MG63 (cell line): Measurements from ENCODE around the gene PRDM1. TPM values are rescaled to one million over a fixed set of nuclear protein-coding genes. Genes with fewer than 3 reads are reported as not detected.

ENCODE experiments used
- DNase-seq: peaks from one replicate; pipeline ENCODE4 v3.0.0-alpha.2; 2020
- H3K27me3 ChIP-seq: fragments of 250-450 bp; sonication (Bioruptor Pico); 2 replicates; pipeline ENCODE4 v1.5.1; 2020; ENCODE audit warnings: mild to moderate bottlenecking, moderate library complexity
- H3K36me3 ChIP-seq: fragments of 250-450 bp; sonication (Bioruptor Pico); 2 replicates; pipeline ENCODE4 v1.5.1; 2020; ENCODE audit warnings: mild to moderate bottlenecking, moderate library complexity
- H3K4me3 ChIP-seq: fragments of 250-450 bp; sonication (Bioruptor Pico); 2 replicates; pipeline ENCODE4 v1.5.1; 2020; ENCODE audit warnings: mild to moderate bottlenecking, moderate library complexity
- H3K9me3 ChIP-seq: fragments of 250-450 bp; sonication (Bioruptor Pico); 2 replicates; pipeline ENCODE4 v1.5.1; 2020; ENCODE audit warnings: mild to moderate bottlenecking, moderate library complexity
- total RNA-seq: library from RNA; depleted of rRNA; stranded (reverse); fragments of >200 nt; shearing (Covaris generic); gene quantifications from 2 replicates; pipeline ENCODE4 v1.2.3, GENCODE V29; 2014; ENCODE audit warnings: low replicate concordance; rRNA removed

The PRDM1 gene
- total RNA-seq, result not detected in 2 replicates

- DNase-seq, result peak; percentile 70
- no peaks in the 10 kb centered on the region for H3K9me3 ChIP-seq
- peak within 1 kb of the TSS; percentile 54 for H3K4me3 ChIP-seq
- H3K36me3 ChIP-seq, result no peaks in the 10 kb centered on the region
- no peaks in the 10 kb centered on the region for H3K27me3 ChIP-seq
Observed at GRCh38 chr6:106085984-106086813, at the start of gene PRDM1. Gene PRDM1, plus strand, starts transcription at chr6:106086336. Its CDS starts 218 bp downstream, at chr6:106086554.

GRCh38 chr6:106037060-106037459, 49.1 kb upstream of the PRDM1 start:
- H3K27me3 ChIP-seq, result no peaks in the 10 kb centered on the region
- H3K4me3 ChIP-seq, result no peak overlapping the region
- no peaks in the 10 kb centered on the region for H3K36me3 ChIP-seq
- no peak for DNase-seq
- peaks cover 15% of the 10 kb centered on the region for H3K9me3 ChIP-seq

DNA sequence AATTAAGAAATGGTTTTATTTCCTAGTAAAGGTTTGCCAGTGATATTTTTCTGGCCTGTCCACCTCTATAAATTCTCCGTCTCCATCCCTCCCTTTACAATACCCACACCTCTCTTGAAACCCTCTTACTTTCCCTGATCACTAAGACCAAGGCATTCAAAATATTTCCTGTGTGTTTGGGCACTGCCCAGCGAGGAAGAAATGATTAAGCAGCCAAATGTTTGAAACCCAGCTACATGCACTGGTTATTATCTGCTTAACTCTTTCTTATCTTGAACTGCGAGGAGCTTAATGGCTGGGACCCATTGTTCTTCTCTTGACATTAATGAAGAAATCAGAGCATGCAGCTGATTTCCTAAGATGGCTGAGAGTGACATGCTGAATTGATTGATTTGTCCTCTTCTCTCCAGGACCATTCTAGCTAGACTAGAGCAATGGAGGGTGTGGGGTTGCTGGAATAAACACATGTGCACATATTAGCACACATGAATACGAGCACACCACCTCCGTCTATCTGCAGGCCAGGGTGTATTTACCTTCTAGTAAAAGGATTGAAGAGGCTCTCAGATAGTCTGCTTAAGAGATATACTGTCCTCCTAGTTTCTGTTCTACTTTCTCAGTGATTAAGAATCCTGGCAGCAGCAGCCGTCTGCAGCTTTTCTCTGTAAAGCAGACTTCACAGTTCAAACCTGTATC, 46.1 kb upstream of the PRDM1 start:
- peaks cover 15% of the 10 kb centered on the region for H3K9me3 ChIP-seq
- H3K36me3 ChIP-seq, result no peaks in the 10 kb centered on the region
- peak; percentile 9 for DNase-seq
- H3K27me3 ChIP-seq, result no peaks in the 10 kb centered on the region
- no peak overlapping the region for H3K4me3 ChIP-seq

DNA sequence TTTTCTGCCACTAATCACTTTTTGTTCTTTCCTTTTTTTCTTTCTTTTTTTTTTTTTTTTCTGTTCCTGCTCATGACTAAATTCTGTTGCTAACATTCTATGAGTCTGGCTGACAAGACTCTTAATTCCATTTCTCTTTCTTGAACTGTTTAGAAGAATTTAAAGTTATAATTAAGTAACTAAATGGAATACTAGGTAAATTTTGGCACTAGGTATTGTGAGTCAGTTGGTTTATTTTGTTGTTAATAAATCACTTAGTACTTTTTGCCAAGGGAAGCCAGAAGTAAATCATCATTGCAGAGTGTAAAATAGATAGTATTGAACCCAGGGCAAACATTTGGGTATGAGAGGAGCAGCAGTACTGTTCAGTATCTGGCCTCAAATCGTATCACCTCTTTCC, 42.0 kb upstream of the PRDM1 start:
- no peaks in the 10 kb centered on the region for H3K27me3 ChIP-seq
- no peak for DNase-seq
- no peak overlapping the region for H3K4me3 ChIP-seq
- H3K9me3 ChIP-seq, result no peaks in the 10 kb centered on the region
- H3K36me3 ChIP-seq, result no peaks in the 10 kb centered on the region

DNA sequence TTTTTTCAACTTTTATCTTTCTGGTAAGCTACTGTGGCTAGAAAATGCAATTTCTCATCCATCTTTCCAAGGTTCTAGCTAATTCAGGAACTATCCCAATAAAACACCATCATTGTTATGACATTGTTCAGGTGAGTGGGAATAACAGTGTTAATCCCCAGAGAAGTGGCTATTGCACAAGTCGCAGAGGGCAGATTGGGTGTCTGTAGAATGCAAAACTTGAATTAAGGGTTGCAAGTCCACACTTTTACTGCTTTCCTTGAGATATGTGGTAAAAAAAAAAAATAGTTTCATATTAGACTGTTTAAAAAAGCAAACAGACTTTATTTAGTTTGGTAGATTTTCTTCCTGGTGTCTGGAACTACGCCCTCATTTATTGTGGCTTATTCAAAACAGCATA, 41.1 kb upstream of the PRDM1 start:
- no peaks in the 10 kb centered on the region for H3K27me3 ChIP-seq
- no peaks in the 10 kb centered on the region for H3K36me3 ChIP-seq
- H3K9me3 ChIP-seq, result no peaks in the 10 kb centered on the region
- DNase-seq, result no peak
- H3K4me3 ChIP-seq, result no peak overlapping the region

GRCh38 chr6:106046116-106046853, 39.9 kb upstream of the PRDM1 start:
- Histone ChIP-seq H3K27me3 (no peaks in the 10 kb centered on the region), H3K9me3 (no peaks in the 10 kb centered on the region), H3K36me3 (no peaks in the 10 kb centered on the region), H3K4me3 (no peak overlapping the region)
- DNase-seq, result no peak

DNA sequence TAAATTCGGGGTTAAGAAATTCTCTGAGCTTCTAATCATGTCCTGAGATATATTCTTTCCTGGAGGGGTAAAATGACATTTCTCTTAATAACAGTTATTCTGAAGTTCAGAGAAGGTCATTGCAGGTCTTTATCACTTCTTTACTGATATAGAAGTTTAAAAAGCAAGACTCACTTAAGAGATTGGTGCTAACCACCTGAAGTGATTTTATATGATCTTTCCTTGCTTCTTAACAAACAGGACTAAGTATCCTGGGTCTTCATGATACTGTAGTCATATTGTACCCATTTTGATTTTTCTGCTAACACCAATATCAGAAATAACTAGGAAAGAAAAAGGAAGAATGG, 39.3 kb upstream of the PRDM1 start:
- DNase-seq, result no peak
- no peak overlapping the region for H3K4me3 ChIP-seq
- H3K36me3 ChIP-seq, result no peaks in the 10 kb centered on the region
- H3K9me3 ChIP-seq, result no peaks in the 10 kb centered on the region
- no peaks in the 10 kb centered on the region for H3K27me3 ChIP-seq

- Histone ChIP-seq H3K27me3 (no peaks in the 10 kb centered on the region), H3K36me3 (no peaks in the 10 kb centered on the region), H3K9me3 (no peaks in the 10 kb centered on the region), H3K4me3 (no peak overlapping the region)
- no peak for DNase-seq
Observed at GRCh38 chr6:106048336-106048735, 37.8 kb upstream of the PRDM1 start.

GRCh38 chr6:106050538-106050937, 35.6 kb upstream of the PRDM1 start:
- H3K9me3 ChIP-seq, result no peaks in the 10 kb centered on the region
- H3K4me3 ChIP-seq, result no peak overlapping the region
- no peaks in the 10 kb centered on the region for H3K36me3 ChIP-seq
- DNase-seq, result no peak
- no peaks in the 10 kb centered on the region for H3K27me3 ChIP-seq

GRCh38 chr6:106051226-106051625, 34.9 kb upstream of the PRDM1 start:
- Histone ChIP-seq H3K4me3 (no peak overlapping the region), H3K9me3 (no peaks in the 10 kb centered on the region), H3K36me3 (no peaks in the 10 kb centered on the region), H3K27me3 (no peaks in the 10 kb centered on the region)
- no peak for DNase-seq

DNA sequence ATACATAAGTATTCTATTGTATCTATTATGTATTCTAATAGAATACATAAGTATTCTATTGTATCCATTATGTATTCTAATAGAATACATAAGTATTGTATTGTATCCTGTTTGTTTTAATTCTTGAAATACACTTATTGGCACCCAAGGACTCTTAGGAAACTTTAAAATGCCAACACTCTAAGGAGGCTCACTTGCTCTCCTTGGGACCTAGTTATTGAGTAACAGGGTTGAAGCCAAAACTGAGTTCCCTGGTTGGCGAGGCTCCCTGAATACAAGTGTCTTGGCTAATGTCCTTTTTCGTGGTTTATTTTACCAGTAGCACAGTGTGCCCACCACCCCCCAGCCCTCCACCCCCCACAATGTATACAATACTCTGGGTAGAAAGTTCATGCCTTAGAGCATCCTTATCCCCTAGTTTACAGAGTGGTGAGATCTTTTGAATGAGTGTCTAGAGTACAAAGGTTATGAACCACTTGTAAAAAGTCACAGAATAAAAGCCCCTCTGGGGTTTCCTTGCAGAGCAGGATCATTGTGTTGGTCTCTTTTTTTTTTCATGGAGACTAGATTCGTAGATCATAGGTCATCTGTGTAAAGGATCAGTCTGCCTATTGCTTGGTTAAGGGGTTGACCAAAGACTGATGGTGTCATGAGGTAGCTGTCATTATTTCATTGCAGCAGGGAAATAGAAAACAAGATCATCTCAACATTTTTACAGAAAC, 32.5 kb upstream of the PRDM1 start:
- no peaks in the 10 kb centered on the region for H3K36me3 ChIP-seq
- H3K27me3 ChIP-seq, result no peaks in the 10 kb centered on the region
- H3K4me3 ChIP-seq, result no peak overlapping the region
- DNase-seq, result no peak
- H3K9me3 ChIP-seq, result no peaks in the 10 kb centered on the region

DNA sequence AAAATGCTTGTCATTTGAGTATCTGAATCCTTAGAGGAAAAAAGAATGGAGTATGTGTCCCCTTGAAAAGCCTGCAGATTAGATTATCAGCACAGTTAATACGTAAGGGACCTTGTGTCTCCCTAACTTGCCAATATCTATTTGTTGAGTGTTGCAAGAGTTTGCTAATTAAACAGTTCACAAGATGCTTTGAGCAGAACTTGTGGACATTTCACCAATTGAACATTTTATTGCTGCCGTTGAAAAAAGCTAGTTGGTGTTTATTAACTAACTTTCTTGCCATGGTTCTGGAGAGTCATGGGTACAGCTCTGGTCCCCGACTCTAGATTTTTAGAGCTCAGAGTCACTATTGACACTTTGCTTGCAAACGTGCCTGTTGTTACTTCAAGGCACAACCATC, 30.6 kb upstream of the PRDM1 start:
- H3K9me3 ChIP-seq, result no peaks in the 10 kb centered on the region
- DNase-seq, result no peak
- no peaks in the 10 kb centered on the region for H3K27me3 ChIP-seq
- no peaks in the 10 kb centered on the region for H3K36me3 ChIP-seq
- no peak overlapping the region for H3K4me3 ChIP-seq

DNA sequence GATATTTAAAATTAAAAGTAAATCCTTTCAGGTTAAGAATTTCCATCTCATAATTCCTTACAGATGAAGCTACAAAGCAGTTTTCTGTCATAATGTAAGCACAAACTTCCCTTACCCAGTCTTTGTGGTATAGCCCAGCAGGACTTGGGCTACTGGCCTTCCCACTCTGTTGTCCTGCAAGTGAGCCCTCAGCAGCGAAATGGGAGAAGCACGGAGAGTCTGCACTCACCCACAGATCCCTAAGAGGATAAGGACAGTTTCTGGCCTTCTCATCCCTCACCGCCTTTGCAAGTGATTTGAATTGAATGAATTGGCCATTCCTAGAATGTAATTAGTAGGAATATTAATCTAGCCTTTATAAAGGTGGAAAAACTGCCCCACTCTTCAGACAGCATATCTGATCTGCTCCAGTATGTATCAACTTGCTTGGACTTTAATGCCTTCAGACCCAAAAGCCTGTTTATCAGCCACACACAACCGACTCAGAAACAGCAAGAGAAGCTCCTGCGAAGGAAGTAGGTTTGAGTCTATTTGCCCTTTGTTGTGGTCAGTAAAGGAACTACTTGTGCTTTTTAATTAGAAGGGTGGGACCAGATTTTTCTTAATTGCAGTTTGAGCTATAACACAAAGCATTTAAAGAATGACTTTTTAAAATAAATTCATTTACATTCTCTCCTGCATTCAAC, 29.9 kb upstream of the PRDM1 start:
- Histone ChIP-seq H3K36me3 (no peaks in the 10 kb centered on the region), H3K4me3 (no peak overlapping the region), H3K9me3 (no peaks in the 10 kb centered on the region), H3K27me3 (no peaks in the 10 kb centered on the region)
- no peak for DNase-seq

DNA sequence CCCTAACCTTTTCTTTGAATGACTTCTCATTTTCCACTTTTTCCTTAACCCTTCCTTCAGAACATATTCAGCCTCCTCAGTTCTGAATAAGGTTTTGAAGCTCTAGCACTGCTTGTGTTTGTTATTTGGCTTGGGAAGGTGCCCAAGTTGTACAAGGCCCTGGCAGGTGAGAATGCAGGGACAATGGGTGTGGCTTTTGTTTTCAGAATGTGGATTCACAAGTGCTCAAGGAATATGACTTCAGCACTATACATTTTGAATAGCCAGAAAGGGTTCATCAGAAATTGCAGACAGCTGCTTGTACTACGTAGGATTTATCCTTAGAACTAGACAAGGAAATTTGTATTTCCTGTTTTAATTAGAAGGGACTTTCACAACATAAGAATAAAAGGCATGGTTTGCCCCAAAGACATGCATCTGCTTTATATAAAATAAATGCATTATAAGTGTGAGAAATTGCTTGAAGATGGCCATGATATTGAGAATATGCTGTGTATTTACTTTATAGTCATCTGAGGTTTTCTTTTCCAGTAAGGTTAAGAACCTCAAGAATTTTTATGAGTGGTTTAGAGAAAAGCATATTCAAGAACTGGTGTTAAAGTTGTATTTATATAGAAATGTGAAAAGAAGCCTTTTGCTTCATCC, 29.3 kb upstream of the PRDM1 start:
- DNase-seq, result no peak
- H3K4me3 ChIP-seq, result no peak overlapping the region
- no peaks in the 10 kb centered on the region for H3K27me3 ChIP-seq
- no peaks in the 10 kb centered on the region for H3K9me3 ChIP-seq
- H3K36me3 ChIP-seq, result no peaks in the 10 kb centered on the region

- Histone ChIP-seq H3K36me3 (no peaks in the 10 kb centered on the region), H3K4me3 (no peak overlapping the region), H3K9me3 (no peaks in the 10 kb centered on the region), H3K27me3 (no peaks in the 10 kb centered on the region)
- no peak for DNase-seq
Observed at GRCh38 chr6:106059331-106059730, 26.8 kb upstream of the PRDM1 start.

DNA sequence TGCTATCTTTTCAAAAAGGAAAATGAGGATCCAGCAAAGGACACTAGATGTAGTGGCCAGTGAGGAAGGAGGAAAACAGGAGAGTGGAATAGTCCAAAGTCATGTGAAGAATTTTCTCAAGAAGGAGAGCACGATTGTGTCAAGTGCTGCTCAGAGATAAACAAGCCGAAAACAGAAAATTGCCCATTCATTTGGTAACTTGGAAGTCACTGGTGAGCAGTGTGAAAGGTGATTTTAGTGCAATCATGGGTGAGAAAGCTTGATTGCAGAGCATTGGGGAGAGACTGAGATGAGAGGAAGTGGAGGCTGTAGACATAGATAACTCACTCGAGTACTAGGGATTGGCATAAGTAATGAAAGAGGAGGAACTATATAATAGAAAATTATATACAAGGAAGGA, 26.0 kb upstream of the PRDM1 start:
- no peak overlapping the region for H3K4me3 ChIP-seq
- H3K9me3 ChIP-seq, result no peaks in the 10 kb centered on the region
- DNase-seq, result no peak
- no peaks in the 10 kb centered on the region for H3K27me3 ChIP-seq
- no peaks in the 10 kb centered on the region for H3K36me3 ChIP-seq
